ENCODE data around the gene KRT77.
"Not testable (repeated sequence)": the region's sequence is repeated elsewhere in the genome, so short reads cannot be mapped to it uniquely, and the experiment has no call there.

KRT77 gene

DNA sequence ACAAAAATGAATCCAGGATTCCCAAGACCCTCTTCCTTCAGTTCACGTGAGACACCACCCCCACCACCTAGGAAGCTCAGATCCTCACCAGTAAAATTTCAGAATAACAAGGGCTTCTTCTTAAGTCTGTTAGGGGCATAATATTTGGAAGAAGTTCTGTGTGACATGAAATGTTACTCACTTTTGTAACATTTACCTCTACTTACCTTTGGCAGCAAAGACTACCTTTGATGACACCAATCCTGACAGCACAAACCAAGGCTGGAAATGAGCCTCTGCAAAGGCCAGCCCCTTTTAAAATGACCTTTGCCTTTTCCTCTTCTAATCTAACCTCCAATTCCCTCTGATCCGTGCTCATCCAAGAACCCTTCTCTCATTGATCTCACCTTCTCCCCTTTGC lies 19.4 kb upstream of the KRT77 start:
- DNase-seq (ENCODE audit: low read depth in 2 of 2): no peak

GRCh38 chr12:52721838-52722470 lies 18.6 kb upstream of the KRT77 start:
- DNase-seq (ENCODE audit: low read depth in 2 of 2): no peak

DNA sequence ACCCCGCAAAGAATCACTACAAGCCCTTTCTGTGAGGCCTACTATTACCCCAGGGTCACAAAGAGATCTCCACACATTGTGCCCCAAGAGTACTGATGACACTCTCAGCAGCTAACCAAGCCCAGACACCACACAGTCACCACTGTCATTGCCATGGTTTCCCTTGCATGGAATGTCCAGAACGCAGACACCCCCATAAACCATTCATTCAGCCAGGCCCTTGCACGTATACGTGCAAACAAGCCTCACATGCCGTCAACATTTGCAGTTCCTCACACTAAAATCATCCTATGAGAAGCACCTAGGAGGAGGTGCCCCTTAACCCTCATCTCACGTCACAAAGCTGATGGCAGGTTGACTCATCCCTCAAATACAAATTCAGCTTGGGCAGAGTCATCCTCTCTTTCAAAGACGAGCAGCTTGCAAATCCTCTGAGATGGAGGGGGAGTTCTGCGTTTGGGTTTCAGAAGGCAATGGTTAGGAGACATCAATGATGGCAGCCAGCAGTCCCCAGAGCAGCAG lies 17.1 kb upstream of the KRT77 start:
- DNase-seq (ENCODE audit: low read depth in 2 of 2): no peak

DNA sequence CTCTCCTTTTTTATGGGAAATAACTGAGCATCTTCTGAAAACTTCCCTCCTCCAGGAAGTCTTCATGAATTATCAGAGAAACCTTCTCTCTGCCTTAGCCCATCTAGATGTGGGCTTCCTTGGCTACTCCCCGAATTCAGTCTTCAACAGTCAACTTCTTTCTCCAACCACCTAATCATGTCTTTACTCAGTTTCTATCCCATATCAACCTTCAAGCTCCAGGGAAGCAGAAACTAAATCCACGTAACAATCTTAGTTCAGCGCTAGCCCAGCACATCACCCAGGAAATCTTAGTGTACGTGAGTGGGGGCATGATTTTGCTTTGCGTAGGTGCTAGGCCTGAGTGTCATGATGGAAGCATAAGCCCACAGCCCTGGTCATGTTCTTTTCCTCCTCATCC lies 12.7 kb upstream of the KRT77 start:
- DNase-seq (ENCODE audit: low read depth in 2 of 2): no peak

- no peak for DNase-seq (ENCODE audit: low read depth in 2 of 2)
These were observed 12.1 kb upstream of the KRT77 start for GRCh38 chr12:52715416-52715815.

GRCh38 chr12:52714887-52715281 lies 11.6 kb upstream of the KRT77 start:
- no peak for DNase-seq (ENCODE audit: low read depth in 2 of 2)

GRCh38 chr12:52713960-52714886 lies 10.9 kb upstream of the KRT77 start:
- no peak for DNase-seq (ENCODE audit: low read depth in 2 of 2)

DNA sequence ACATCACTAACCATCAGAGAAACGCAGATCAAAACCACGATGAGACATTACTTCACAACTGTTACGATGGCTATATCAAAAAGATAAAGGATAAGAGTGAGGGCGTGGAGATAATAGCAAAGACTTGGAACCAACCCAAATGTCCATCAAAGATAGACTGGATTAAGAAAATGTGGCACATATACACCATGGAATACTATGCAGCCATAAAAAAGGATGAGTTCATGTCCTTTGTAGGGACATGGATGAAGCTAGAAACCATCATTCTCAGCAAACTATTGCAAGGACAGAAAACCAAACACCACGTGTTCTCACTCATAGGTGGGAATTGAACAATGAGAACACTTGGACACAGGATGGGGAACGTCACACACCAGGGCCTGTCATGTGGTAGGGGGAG lies 8.8 kb upstream of the KRT77 start:
- not testable (repeated sequence) for DNase-seq (ENCODE audit: low read depth in 2 of 2)

DNA sequence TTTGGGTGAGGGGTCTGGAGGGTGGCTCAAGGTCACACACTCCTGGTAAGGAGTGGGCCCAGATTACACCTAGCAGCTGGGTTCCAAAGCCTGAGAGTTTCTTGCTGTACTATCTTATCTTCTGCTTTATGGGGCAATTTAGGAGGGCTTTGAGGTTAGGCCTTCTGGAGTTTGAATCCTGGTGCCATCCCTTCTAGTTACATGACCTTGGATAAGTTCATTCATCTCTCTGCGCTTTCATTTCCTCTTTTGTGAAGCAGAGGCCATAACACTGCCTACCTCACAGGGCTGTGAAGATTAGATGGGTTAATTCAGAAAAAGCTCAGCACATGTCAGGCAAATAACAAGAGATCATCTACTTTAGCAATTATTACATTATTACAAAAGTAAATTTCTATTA lies 7.4 kb upstream of the KRT77 start:
- DNase-seq (ENCODE audit: low read depth in 2 of 2): no peak

GRCh38 chr12:52708010-52708409 lies 4.7 kb upstream of the KRT77 start:
- DNase-seq (ENCODE audit: low read depth in 2 of 2): no peak

- DNase-seq (ENCODE audit: low read depth in 2 of 2): no peak
These were observed 1.1 kb upstream of the KRT77 start for GRCh38 chr12:52704464-52704863.

DNA sequence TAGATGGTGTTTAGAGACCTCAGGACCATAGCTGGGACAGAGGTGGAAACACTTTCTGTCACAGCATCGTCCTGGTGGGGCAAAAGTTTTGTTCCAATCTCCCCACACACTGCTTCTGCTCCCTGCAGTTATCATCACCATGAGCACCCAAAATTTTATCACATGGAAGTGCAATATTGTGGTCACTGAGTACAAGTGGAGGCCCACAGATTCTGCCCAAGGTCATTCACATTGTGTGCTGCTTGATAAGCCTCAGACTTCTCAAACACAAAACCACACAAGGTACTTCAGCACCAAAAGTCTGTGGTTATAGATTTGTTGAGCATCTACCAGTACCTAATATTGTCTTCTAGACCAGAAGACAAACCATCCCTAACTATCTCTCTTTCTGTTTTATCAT lies 554 bp upstream of the KRT77 start:
- DNase-seq (ENCODE audit: low read depth in 2 of 2): no peak

DNA sequence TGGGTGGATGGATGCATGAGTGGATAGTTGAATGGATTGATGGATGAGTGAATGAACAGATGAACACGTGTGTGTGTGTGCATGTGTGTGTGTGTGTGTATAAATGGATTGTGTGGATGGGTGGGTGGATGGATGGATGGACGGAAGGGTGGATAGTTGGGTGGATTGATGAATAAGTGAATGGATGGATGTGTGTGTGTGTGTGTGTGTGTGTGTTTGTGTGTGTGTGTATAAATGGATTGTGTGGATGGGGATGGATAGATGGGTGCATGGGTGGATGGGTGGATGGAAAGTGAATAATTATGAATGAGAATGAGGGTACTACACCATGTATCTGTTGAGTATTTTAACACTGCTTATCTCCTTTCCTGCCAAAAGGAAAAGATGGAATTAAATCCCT lies 986 bp downstream of the KRT77 start:
- DNase-seq (ENCODE audit: low read depth in 2 of 2): no peak

GRCh38 chr12:52701281-52701680 lies 2.0 kb downstream of the KRT77 start:
- no peak for DNase-seq (ENCODE audit: low read depth in 2 of 2)

DNA sequence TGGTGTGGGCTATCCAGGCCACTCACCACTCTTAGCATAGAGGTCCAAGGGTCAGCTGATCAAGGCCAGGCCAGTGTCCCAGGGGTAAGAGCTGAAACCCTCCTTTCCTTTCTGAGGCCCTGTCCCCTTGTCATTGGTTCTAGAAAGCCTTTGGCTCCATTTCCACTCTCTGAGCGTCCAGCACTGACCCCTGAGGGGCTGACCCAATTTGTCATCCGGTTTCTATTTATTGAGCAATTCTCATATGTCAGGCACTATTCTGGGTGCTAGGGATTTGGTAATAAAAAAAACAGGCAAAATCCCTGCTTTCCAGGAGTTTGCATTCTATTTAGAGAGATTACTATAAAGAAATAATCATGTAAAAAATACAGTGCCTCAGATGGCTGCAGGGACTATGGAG lies 3.4 kb downstream of the KRT77 start:
- no peak for DNase-seq (ENCODE audit: low read depth in 2 of 2)

DNA sequence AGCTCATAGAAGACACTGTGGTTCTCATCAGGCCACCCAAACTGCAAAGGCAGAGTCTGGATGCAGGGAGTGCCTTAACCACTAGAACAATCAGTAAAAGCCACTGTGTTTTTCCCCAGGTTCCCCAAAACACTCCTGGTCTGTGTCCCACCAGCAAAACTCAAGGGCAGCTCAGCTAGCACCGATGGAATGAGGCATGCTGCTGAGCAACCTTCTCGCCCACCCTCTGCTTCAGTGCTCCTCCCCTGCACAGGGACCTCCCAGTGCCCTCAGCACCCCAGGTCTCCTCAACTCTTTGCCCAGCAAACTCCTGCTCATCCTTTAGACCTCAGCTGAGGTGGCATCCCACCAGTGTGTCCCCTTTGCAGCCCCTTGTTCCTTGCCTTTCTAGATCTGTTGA lies 4.0 kb downstream of the KRT77 start:
- DNase-seq (ENCODE audit: low read depth in 2 of 2): no peak

- DNase-seq (ENCODE audit: low read depth in 2 of 2): no peak
These were observed 4.5 kb downstream of the KRT77 start for GRCh38 chr12:52698651-52699340.

- DNase-seq (ENCODE audit: low read depth in 2 of 2): no peak
These were observed 6.2 kb downstream of the KRT77 start for GRCh38 chr12:52697058-52697582.

GRCh38 chr12:52696588-52696987 lies 6.7 kb downstream of the KRT77 start:
- no peak for DNase-seq (ENCODE audit: low read depth in 2 of 2)

DNA sequence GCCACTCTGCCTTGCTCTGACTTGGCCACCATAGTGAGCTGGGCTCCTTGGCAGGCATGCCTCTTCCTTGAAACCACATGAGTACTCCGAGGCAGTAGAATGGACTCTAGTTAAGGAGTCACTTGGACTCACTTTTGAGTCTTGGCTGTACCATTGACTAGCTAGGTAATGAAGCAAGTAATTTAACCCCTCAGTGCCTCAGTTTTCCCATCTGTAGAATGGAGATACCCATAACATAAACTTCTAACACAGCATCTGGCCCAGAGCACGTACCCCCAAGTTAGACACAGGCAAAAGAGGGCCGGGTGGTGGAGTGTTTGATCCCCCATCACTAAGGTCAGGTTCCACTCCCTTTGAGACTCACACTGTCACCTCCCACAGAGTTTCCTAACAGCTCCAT lies 8.3 kb downstream of the KRT77 start:
- no peak for DNase-seq (ENCODE audit: low read depth in 2 of 2)

GRCh38 chr12:52694151-52694550 lies 9.2 kb downstream of the KRT77 start:
- DNase-seq (ENCODE audit: low read depth in 2 of 2): no peak

- no peak for DNase-seq (ENCODE audit: low read depth in 2 of 2)
These were observed 10.1 kb downstream of the KRT77 start for GRCh38 chr12:52693261-52693660.
